HCT116 (cell line): ENCODE results near the gene SPOPL.

Experiments used
- CBX3 ChIP-seq: IDR thresholded peaks from 2 replicates; pipeline ENCODE4 v1.6.1; 2012; ENCODE audit warnings: low read depth
- EZH2phosphoT487 ChIP-seq: fragments of 200-600 bp; IDR thresholded peaks from 2 replicates; pipeline ENCODE4 v1.6.1; 2018; ENCODE audit warnings: antibody characterized with exemption, borderline replicate concordance
- JUND ChIP-seq: IDR thresholded peaks from 2 replicates; pipeline ENCODE4 v1.6.1; 2012
- POLR2A ChIP-seq: IDR thresholded peaks from 2 replicates; pipeline ENCODE4 v1.7.0; 2011; ENCODE audit warnings: borderline replicate concordance; ENCODE audit not compliant: insufficient read depth, insufficient read length; ENCODE audit errors: extremely low read depth
- POLR2AphosphoS5 ChIP-seq: IDR thresholded peaks from 2 replicates; pipeline ENCODE4 v1.6.1; 2011; ENCODE audit warnings: mild to moderate bottlenecking, low read depth, low read length, moderate library complexity
- RAD21 ChIP-seq: IDR thresholded peaks from 2 replicates; pipeline ENCODE4 v1.6.1; 2012; ENCODE audit warnings: low read depth, mild to moderate bottlenecking
- SP1 ChIP-seq: IDR thresholded peaks from 2 replicates; pipeline ENCODE4 v1.6.1; 2012; ENCODE audit warnings: low read depth
- YY1 ChIP-seq: IDR thresholded peaks from 2 replicates; pipeline ENCODE4 v1.6.1; 2011; ENCODE audit warnings: low read length, low read depth, moderate library complexity, mild to moderate bottlenecking; ENCODE audit not compliant: insufficient replicate concordance; ENCODE audit errors: extremely low read depth
- ZFX ChIP-seq: fragments of 450-650 bp; IDR thresholded peaks from 2 replicates; pipeline ENCODE4 v1.6.1; 2017
- TF ChIP-seq, protein P1 (sequence below), 3 experiments: fragments of 200-600 bp in 1 of 3; sonication (generic) in 1 of 3; IDR thresholded peaks in 2 of 3; conservative IDR thresholded peaks in 1 of 3; 2 replicates each; pipeline ENCODE4 v1.5.1; 2012 to 2017; ENCODE audit warnings: low read depth in 2 of 3, low read length in 2 of 3, antibody characterized with exemption in 1 of 3, borderline replicate concordance in 1 of 3, control low read depth in 1 of 3, mild to moderate bottlenecking in 1 of 3, mixed read lengths in 1 of 3, mixed run types in 1 of 3, moderate library complexity in 1 of 3; ENCODE audit not compliant: insufficient read depth in 1 of 3
- TF ChIP-seq, protein P2 (sequence below): IDR thresholded peaks from 2 replicates; pipeline ENCODE4 v1.6.1; 2011; ENCODE audit warnings: mild to moderate bottlenecking, low read length, moderate library complexity; ENCODE audit not compliant: insufficient replicate concordance; ENCODE audit errors: extremely low read depth
- TF ChIP-seq, protein P3 (sequence below): IDR thresholded peaks from 2 replicates; pipeline ENCODE4 v1.6.1; 2012; ENCODE audit warnings: low read depth
- TF ChIP-seq, protein P4 (sequence below): IDR thresholded peaks from 2 replicates; pipeline ENCODE4 v1.6.1; 2012

DNA sequence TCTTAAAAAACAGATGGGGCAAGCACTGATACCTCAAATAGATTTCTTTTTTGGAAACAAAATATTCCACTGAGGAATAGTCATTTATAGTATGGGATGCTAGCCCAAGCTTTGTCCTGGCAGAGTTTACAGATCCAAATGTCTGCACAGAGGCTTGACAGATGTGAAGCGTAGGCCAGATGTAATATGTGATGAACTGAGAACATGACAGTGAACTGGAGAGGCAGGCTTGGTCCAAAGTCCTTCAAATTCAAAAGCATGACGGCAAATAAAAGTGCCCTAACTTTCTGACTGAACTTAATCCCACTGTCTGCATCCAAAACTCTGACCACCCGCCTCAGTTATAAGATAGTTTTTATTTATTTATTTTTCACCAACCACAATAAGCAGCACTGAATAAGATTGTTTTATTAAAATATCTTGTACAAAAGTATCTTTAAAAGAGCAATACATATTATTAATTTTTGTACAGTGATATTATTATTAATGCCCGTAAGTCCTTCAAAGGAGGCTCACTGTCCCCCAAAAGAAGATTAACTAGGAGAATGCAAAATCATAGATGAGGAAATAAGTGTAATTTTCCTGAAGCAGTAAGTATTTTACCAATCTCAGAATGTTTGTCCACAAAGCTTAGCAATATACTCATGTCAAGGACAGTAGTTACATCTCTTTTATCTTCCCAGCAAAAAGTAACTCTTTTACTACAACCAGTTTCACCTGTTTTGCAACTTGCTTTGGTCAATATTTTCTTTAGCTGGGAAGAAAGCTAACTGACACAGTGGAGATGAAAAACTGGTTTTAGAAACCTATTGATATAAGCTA lies 10.7 kb upstream of the SPOPL start:
- TF ChIP-seq POLR2A (no peak), EZH2phosphoT487 (no peak), POLR2AphosphoS5 (no peak), CBX3 (no peak), RAD21 (no peak), JUND (peak; percentile 22; the same call in 1 of the 2 replicates), ZFX (no peak), SP1 (no peak), YY1 (no peak)
- TF ChIP-seq, protein P1, sequence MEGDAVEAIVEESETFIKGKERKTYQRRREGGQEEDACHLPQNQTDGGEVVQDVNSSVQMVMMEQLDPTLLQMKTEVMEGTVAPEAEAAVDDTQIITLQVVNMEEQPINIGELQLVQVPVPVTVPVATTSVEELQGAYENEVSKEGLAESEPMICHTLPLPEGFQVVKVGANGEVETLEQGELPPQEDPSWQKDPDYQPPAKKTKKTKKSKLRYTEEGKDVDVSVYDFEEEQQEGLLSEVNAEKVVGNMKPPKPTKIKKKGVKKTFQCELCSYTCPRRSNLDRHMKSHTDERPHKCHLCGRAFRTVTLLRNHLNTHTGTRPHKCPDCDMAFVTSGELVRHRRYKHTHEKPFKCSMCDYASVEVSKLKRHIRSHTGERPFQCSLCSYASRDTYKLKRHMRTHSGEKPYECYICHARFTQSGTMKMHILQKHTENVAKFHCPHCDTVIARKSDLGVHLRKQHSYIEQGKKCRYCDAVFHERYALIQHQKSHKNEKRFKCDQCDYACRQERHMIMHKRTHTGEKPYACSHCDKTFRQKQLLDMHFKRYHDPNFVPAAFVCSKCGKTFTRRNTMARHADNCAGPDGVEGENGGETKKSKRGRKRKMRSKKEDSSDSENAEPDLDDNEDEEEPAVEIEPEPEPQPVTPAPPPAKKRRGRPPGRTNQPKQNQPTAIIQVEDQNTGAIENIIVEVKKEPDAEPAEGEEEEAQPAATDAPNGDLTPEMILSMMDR (IDR thresholded peaks at IDR 0.05 in 2 of 3, conservative IDR thresholded peaks at IDR 0.05 in 1 of 3; ENCODE audit: borderline replicate concordance in 1 of 3, insufficient read depth in 1 of 3, low read depth in 2 of 3, low read length in 2 of 3), result no peak
- TF ChIP-seq, protein P2, sequence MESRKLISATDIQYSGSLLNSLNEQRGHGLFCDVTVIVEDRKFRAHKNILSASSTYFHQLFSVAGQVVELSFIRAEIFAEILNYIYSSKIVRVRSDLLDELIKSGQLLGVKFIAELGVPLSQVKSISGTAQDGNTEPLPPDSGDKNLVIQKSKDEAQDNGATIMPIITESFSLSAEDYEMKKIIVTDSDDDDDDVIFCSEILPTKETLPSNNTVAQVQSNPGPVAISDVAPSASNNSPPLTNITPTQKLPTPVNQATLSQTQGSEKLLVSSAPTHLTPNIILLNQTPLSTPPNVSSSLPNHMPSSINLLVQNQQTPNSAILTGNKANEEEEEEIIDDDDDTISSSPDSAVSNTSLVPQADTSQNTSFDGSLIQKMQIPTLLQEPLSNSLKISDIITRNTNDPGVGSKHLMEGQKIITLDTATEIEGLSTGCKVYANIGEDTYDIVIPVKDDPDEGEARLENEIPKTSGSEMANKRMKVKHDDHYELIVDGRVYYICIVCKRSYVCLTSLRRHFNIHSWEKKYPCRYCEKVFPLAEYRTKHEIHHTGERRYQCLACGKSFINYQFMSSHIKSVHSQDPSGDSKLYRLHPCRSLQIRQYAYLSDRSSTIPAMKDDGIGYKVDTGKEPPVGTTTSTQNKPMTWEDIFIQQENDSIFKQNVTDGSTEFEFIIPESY, result no peak
- TF ChIP-seq, protein P3, sequence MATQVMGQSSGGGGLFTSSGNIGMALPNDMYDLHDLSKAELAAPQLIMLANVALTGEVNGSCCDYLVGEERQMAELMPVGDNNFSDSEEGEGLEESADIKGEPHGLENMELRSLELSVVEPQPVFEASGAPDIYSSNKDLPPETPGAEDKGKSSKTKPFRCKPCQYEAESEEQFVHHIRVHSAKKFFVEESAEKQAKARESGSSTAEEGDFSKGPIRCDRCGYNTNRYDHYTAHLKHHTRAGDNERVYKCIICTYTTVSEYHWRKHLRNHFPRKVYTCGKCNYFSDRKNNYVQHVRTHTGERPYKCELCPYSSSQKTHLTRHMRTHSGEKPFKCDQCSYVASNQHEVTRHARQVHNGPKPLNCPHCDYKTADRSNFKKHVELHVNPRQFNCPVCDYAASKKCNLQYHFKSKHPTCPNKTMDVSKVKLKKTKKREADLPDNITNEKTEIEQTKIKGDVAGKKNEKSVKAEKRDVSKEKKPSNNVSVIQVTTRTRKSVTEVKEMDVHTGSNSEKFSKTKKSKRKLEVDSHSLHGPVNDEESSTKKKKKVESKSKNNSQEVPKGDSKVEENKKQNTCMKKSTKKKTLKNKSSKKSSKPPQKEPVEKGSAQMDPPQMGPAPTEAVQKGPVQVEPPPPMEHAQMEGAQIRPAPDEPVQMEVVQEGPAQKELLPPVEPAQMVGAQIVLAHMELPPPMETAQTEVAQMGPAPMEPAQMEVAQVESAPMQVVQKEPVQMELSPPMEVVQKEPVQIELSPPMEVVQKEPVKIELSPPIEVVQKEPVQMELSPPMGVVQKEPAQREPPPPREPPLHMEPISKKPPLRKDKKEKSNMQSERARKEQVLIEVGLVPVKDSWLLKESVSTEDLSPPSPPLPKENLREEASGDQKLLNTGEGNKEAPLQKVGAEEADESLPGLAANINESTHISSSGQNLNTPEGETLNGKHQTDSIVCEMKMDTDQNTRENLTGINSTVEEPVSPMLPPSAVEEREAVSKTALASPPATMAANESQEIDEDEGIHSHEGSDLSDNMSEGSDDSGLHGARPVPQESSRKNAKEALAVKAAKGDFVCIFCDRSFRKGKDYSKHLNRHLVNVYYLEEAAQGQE, result no peak
- TF ChIP-seq, protein P4, sequence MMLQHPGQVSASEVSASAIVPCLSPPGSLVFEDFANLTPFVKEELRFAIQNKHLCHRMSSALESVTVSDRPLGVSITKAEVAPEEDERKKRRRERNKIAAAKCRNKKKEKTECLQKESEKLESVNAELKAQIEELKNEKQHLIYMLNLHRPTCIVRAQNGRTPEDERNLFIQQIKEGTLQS, result no peak
